Dorsolateral prefrontal cortex (tissue), 118 donors: ENCODE measurements around the gene HSFY2. TPM values are rescaled to one million over a fixed set of nuclear protein-coding genes. Genes with fewer than 3 reads are reported as not detected.

Experiments used
- total RNA-seq, 120 experiments: library from RNA; stranded (reverse); gene quantifications; one replicate each; pipeline versions ENCODE4 v1.2.3 to v1.2.4, GENCODE V29; 2022

HSFY2 gene
- total RNA-seq, 120 experiments from 2014 or later = 0.44 to 10.1 (median 5.1) TPM; not detected in 91

Other genes with a start within 250 kb of the HSFY2 start
- 1 to 10 TPM in 9 of 120 experiments, under 1 TPM in 19, not detected in 92; 0.35 to 1.9 (median 0.78) TPM for gene HSFY1, start 227.0 kb downstream of the HSFY2 start, total RNA-seq